ENCODE data around the gene C5orf46.

GRCh38 chr5:147845618-147846017, 60.7 kb downstream of the C5orf46 start:
- no peak for TF ChIP-seq CTCF (IDR thresholded peaks at IDR 0.05)
- TF ChIP-seq POLR2AphosphoS5 (IDR thresholded peaks at IDR 0.05), result no peak
- no peak for TF ChIP-seq POLR2A (IDR thresholded peaks at IDR 0.05)
